ENCODE results near the gene UBR1. TPM values are rescaled to one million over a fixed set of nuclear protein-coding genes. Genes with fewer than 3 reads are reported as not detected.

UBR1 gene
- total RNA-seq, 1 experiment from 2014 or later = 23.2 TPM

- intact Hi-C loops (cut with micrococcal nuclease; ENCODE audit: unreplicated experiment) (no loop called here), in situ Hi-C loops (cut with HindIII; ENCODE audit: low pct_unique_long_range_greater_than_20kb, low sequenced_read_pairs) (no loop called here)
- POLR2A ChIA-PET = interaction anchor here (0.6 kb wide), 2 partner anchors 16 to 739 kb away, joined by 4 to 6 read pairs; no protein-coding TSS in a partner anchor
- no peaks in the 10 kb centered on the region for H3K27me3 ChIP-seq (ENCODE audit: control insufficient read depth, insufficient read depth, low read length)
- ATAC-seq = no peak
- no peak overlapping the region for H3K27ac ChIP-seq (ENCODE audit: low read length)
- BruUV-seq (replicated peaks) = no TSS peak
- H3K4me3 ChIP-seq (ENCODE audit: low read depth in 2 of 2, low read length in 2 of 2) = no peak overlapping the region
- H3K4me1 ChIP-seq (ENCODE audit: control insufficient read depth, insufficient read depth, low read length) = no peaks in the 10 kb centered on the region
- TF ChIP-seq CTCF (IDR thresholded peaks at IDR 0.05) = no peak
- no peak for TF ChIP-seq TCF7L2 (IDR thresholded peaks at IDR 0.05; ENCODE audit: low read depth, low read length)
- no peak for TF ChIP-seq REST (IDR thresholded peaks at IDR 0.05; ENCODE audit: insufficient read depth in 1 of 2, low read depth in 2 of 2, low read length in 1 of 2)
- no peak for TF ChIP-seq POLR2AphosphoS5 (IDR thresholded peaks at IDR 0.05; ENCODE audit: low read depth, low read length)
- no peak for TF ChIP-seq SIN3A (IDR thresholded peaks at IDR 0.05; ENCODE audit: borderline replicate concordance, insufficient read depth, low read depth, low read length)
- H3K9me3 ChIP-seq (ENCODE audit: control insufficient read depth, insufficient read depth, low read depth, low read length) = no peaks in the 10 kb centered on the region
- CTCF ChIA-PET = no interaction called here
- H3K36me3 ChIP-seq (ENCODE audit: control insufficient read depth, insufficient read depth, low read length) = peaks cover 6% of the 10 kb centered on the region; the same call in 1 of the 2 replicates
- DNase-seq (ENCODE audit: low read depth, low spot score) = no peak
Observed at GRCh38 chr15:42994546-42994945, 111.3 kb downstream of the UBR1 start.

GRCh38 chr15:42992626-42993025, 113.2 kb downstream of the UBR1 start:
- TF ChIP-seq POLR2AphosphoS5 (IDR thresholded peaks at IDR 0.05; ENCODE audit: low read depth, low read length) (no peak), SIN3A (IDR thresholded peaks at IDR 0.05; ENCODE audit: borderline replicate concordance, insufficient read depth, low read depth, low read length) (no peak), TCF7L2 (IDR thresholded peaks at IDR 0.05; ENCODE audit: low read depth, low read length) (no peak), CTCF (IDR thresholded peaks at IDR 0.05) (no peak), REST (IDR thresholded peaks at IDR 0.05; ENCODE audit: insufficient read depth in 1 of 2, low read depth in 2 of 2, low read length in 1 of 2) (no peak)
- CTCF ChIA-PET = no interaction called here
- H3K9me3 ChIP-seq (ENCODE audit: control insufficient read depth, insufficient read depth, low read depth, low read length) = no peaks in the 10 kb centered on the region
- in situ Hi-C loops (cut with HindIII; ENCODE audit: low pct_unique_long_range_greater_than_20kb, low sequenced_read_pairs) = no loop called here
- no peak overlapping the region for H3K4me3 ChIP-seq (ENCODE audit: low read depth in 2 of 2, low read length in 2 of 2)
- H3K36me3 ChIP-seq (ENCODE audit: control insufficient read depth, insufficient read depth, low read length) = peaks cover 4% of the 10 kb centered on the region; the same call in 1 of the 2 replicates
- no peaks in the 10 kb centered on the region for H3K4me1 ChIP-seq (ENCODE audit: control insufficient read depth, insufficient read depth, low read length)
- DNase-seq (ENCODE audit: low read depth, low spot score) (no peak), ATAC-seq (no peak)
- no peaks in the 10 kb centered on the region for H3K27me3 ChIP-seq (ENCODE audit: control insufficient read depth, insufficient read depth, low read length)
- POLR2A ChIA-PET = interaction anchor here (0.7 kb wide), 1 partner anchor 230 kb away, joined by 7 read pairs; no protein-coding TSS in a partner anchor
- no peak overlapping the region for H3K27ac ChIP-seq (ENCODE audit: low read length)
- BruUV-seq (replicated peaks) = no TSS peak
- intact Hi-C loops (cut with micrococcal nuclease; ENCODE audit: unreplicated experiment) = no loop called here
